MV-4-11 (cell line): ENCODE results near the gene GTF2H3.

Source experiments
- DNase-seq: peaks from one replicate; lab custom pipeline; 2025; lab: John Stamatoyannopoulos, UW

The GTF2H3 gene

GRCh38 chr12:123645878-123646277 lies 12.2 kb downstream of the GTF2H3 start:
- DNase-seq, result no peak

- no peak for DNase-seq
Measured at GRCh38 chr12:123648401-123648800, 14.8 kb downstream of the GTF2H3 start.

GRCh38 chr12:123654129-123654701 lies 20.6 kb downstream of the GTF2H3 start:
- DNase-seq, result no peak

GRCh38 chr12:123655420-123655819 lies 21.8 kb downstream of the GTF2H3 start:
- no peak for DNase-seq

GRCh38 chr12:123656392-123656791 lies 22.8 kb downstream of the GTF2H3 start:
- no peak for DNase-seq

DNA sequence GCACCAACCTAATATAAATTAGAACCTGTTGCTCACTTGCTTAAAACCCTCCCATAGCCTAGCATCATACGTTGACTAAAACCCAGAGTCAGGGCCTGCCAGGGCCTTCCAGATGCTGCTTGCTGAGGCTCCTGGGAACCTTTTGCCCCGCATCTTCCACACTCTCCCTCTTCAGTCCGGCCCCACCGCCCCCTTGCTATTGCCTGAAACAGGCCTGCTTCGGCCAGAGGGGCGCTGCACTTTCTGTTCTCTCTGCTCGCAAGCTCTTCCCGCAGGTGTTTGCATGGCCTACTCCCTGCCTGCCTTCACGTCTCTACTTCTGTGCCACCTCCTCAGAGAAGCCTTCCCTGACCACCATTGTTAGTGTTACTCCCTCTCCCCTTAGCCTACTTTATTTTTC lies 23.6 kb downstream of the GTF2H3 start:
- DNase-seq, result no peak

DNA sequence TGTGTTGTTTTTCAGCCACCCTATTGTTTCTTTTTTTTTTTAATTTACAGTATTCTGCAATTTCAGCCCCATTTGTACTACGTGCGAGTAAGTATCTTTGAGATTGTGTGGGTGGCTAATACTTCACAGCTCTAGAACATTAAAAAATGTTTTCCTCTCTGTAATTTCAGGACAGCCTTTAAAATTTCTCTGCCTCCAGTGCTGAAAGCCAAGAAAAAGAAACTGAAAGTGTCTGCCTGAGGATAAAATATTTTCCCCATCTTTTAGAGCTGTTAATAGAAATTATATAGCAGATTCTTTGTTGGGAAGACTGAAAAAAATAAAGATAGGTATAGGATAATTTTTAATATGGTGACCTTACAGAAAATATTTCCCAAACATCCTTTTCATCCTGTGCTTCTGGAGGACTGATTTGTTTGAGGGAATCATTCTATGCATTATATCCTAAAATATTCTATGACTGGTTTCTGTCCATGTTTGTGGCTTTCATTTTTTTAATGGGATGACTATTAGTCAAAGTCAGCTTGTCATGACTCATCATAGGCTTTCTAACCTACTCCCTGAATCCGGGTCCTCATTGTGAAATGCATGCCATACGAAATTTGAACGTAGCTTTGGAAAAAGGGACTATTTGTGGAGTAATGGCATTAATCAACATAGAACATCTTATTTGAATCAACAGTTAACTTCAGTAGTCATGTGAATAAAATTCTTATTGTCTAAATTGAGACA lies 26.5 kb downstream of the GTF2H3 start:
- DNase-seq, result no peak

DNA sequence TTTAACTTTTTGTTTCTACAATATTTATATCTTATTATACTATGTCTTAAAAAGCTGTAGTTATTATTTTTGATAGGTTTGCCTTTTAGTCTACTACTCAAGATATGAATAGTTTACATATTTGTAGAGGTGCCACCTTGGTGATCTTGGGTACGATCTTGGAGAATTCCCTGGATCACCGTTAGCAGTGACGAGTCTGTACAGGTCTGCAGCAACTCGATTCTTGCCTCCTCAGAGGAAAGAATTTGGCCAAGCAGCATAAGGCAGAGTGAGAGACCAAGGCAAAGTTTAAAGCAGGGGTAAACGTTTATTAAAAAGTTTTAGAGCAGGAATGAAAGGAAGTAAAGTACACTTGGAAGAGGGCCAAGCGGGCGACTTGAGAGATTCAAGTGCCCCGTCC lies 34.1 kb downstream of the GTF2H3 start:
- DNase-seq, result no peak

DNA sequence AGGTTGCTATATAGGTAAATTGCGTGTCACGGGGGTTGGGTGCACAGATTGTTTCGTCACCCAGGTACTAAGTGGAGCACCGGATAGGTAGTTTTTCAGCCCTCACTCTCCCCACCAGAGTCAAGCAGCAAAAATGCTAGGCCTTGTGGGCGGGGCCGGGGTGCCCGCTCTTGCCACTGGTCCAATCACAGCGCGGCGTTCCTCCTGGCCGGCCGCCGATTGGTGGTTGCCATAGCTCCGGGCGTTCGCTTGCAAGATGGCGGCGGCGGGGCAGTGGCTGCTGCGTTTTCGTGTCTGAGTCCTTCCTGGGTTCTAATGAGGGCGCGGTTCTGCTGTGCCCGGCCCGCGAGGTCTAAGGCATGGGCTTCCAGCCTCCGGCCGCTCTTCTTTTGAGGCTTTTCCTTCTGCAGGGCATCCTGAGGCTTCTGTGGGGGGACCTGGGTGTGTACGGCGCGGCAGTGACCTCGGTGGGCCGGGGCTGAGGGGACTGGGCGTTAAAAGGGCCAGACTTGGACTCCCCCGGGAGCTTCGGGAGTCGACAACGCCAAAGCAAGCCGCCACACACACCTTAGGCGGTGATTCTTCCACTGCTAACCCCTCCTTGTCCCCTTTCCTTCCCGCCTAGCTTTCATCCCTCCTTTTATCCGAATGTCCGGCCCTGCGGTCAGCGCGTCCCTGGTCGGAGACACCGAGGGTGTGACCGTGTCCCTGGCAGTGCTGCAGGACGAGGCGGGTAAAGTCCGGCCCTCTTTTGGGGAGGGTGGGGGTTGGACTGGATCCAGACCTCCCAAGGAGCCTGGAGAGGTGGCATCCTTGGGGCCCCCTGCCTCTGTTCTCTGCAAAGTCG lies 37.5 kb downstream of the GTF2H3 start, which contains the start of gene TCTN2:
Gene TCTN2, plus strand, starts transcription at position 232 of the 847 bp plus-strand sequence. Its CDS starts 128 bp downstream, at position 360.
- DNase-seq, result peak; percentile 85

- DNase-seq, result no peak
Measured at GRCh38 chr12:123671876-123672275, 38.2 kb downstream of the GTF2H3 start.

GRCh38 chr12:123675436-123675835 lies 41.8 kb downstream of the GTF2H3 start:
- DNase-seq, result no peak

DNA sequence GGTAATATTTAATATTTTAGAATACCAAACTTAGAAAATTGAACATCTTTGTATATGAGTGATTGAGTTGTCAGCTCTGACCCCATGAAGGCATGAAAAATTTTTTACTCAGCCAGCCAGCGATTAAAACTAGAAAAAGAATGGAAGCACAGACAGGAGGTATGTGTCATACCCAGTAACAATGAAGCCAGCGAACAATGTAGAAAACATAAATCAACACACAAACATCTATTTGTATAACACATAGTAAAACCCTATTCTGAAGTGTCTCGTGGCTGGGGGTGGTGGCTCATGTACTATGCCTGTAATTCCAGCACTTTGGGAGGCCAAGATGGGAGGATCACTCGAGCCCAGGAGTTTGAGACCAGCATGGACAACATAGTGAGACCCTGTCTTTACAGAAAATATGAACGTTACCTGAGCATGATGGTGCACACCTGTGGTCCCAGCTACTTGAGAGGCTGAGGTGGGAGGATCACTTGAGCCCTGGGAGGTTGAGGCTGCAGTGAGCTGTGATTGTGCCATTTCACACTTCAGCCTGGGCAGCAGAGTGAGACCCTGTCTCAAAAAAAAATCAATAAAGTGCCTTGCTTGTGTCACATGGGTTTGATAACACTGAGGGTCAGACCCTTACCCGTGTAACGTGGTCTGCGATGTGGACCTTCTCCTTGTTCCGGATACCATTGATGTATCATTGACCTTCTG lies 43.1 kb downstream of the GTF2H3 start:
- DNase-seq, result no peak

DNA sequence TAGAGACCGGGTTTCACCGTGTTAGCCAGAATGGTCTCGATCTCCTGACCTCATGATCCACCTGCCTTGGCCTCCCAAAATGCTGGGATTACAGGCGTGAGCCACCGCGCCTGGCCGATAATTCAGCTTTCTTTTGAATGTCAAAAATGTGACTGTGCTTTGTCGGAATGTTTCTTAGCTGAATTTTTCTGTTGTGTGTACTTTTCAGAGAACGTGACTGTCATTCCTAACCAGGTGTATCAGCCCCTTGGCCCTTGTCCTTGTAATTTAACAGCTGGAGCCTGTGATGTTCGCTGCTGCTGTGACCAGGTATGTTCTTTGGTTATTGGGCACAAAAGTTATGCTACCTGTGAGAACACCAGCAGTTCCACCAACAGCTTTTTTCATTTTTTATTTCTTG lies 45.4 kb downstream of the GTF2H3 start:
- DNase-seq, result no peak

DNA sequence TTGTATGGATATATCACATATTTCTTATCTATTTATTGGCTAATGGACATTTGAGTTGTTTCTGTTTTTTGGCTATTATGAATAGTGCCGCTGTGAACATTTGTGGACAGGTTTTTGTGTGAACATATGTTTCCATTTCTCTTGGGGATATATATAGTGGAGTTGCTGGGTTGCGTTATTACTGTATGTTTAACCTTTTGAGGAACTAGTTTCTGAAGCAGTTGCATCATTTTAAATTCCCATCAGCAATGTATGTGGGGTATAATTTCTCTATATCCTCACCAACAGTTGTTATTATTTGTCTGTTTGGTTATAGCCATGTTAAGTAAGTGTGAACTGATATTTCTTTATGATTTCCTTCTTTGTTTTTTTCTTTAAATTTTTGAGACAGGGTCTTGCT lies 48.0 kb downstream of the GTF2H3 start:
- DNase-seq, result peak; percentile 93

- no peak for DNase-seq
Measured at GRCh38 chr12:123683964-123684363, 50.3 kb downstream of the GTF2H3 start.

GRCh38 chr12:123686636-123687190 lies 53.1 kb downstream of the GTF2H3 start:
- no peak for DNase-seq

DNA sequence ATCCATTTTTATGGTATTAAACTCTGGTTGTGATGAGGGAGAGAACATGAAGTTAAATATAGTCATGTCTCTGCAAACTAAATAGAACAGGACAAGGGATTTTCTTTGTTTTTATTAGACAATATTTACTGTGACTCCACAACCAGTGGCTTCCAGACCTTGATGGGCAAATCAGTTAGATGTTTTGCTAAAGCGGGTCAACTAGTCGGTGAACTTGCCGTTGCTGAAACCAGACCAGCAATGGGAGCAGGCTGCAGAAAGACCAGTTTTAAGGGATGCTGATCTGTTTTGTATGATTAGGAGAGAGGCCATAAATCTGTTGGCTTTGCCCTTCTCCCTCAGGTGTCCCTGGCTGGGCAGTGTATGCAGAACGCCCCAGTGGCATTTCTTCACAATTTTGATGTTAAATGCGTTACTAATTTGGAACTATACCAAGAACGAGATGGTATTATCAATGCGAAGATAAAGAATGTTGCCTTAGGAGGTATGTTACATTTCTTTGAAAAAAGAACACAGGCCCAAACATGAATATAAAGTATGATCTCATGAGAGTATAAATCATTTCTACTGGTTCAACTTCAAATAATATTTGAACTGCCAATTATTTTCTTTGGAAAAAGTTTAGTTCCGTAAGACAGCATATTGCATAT lies 56.7 kb downstream of the GTF2H3 start:
- no peak for DNase-seq

GRCh38 chr12:123696207-123696606 lies 62.6 kb downstream of the GTF2H3 start:
- DNase-seq, result no peak

GRCh38 chr12:123696646-123697045 lies 63.0 kb downstream of the GTF2H3 start:
- no peak for DNase-seq

GRCh38 chr12:123705935-123706334 lies 72.3 kb downstream of the GTF2H3 start:
- DNase-seq, result peak; percentile 13

GRCh38 chr12:123707466-123707865 lies 73.8 kb downstream of the GTF2H3 start:
- DNase-seq, result no peak
